Measurements from ENCODE around the gene PHACTR1. TPM values are rescaled to one million over a fixed set of nuclear protein-coding genes. Genes with fewer than 3 reads are reported as not detected.

PHACTR1 gene
- total RNA-seq, 2 donors from 2014 or later, result 0.05 to 0.29 TPM

DNA sequence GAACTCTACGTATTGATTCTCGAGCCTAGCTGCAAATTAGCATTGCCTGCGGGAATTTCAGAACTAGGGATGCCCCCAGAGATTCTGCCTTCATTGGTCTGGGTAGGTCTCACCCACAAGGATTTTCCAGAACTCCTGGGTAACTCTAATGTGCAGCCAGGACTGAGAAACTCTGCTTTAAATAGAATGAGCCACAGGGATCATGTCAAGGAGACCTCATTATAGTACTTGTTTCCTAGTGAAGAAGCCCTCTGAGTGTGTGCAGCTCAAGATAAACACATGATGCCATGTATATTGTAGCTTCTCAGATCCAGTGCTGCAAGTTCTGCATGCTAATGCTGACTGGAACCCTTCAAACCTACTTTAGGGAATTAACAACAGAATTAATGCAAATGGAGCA is 179.2 kb downstream of the PHACTR1 start:
- DNase-seq (ENCODE audit: low spot score in 2 of 2) (no peak), ATAC-seq (no peak)
- H3K36me3 Mint-ChIP-seq, result peaks cover 0 to 7% of the 10 kb centered on the region in 2 donors
- H3K27ac Mint-ChIP-seq, result no peak overlapping the region
- peaks cover 2 to 6% of the 10 kb centered on the region in 2 donors for H3K9me3 Mint-ChIP-seq

DNA sequence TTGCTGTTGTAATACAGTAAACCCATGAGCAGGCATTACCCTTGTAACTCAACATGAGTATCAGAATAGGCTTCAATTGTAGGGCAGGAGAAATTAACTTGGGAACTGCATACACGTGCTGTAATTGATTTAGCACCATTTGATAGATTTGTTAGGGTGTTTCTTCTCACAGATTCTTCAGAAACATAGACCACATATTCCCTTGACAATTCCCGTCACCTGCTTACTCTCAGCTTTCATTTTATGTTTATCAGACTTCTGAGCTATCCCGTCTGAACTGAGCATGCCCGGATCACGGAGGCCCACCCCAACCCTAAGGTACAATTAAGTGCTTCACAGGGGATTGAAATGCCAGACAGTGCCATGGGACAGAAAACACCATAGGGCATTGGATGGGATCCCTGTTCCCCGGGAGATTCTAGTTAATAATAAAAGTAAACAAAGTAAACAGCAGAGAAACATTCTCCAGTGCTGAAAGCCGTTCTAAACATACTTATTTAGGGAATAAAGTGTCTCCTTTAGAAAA is 179.7 kb downstream of the PHACTR1 start:
- DNase-seq (ENCODE audit: low spot score in 2 of 2) (no peak), ATAC-seq (no peak)
- peaks cover 0 to 4% of the 10 kb centered on the region in 2 donors for H3K9me3 Mint-ChIP-seq
- H3K36me3 Mint-ChIP-seq, result peaks cover 0 to 4% of the 10 kb centered on the region in 2 donors
- H3K27ac Mint-ChIP-seq, result no peak overlapping the region

DNA sequence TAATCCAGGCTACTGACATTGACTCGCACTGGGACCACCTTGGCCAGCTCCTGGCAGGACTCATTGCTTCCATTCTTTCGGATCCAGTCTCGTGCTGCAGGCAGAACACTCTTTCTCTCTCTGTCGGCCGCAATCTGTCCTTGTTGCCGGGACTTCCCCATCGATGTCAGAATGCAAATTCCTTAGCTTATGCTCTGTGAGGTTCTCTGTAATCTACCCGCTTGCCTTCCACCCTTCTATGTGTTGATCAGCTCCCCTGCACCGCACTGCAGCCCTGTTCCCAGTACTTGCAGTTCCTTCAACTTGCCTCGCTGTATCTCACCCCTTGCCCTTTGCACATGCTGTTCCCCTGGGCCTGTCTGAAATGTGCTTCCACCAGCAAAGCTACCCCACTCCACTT is 182.0 kb downstream of the PHACTR1 start:
- ATAC-seq (no peak), DNase-seq (ENCODE audit: low spot score in 2 of 2) (no peak)
- no peaks in the 10 kb centered on the region for H3K9me3 Mint-ChIP-seq
- no peaks in the 10 kb centered on the region for H3K36me3 Mint-ChIP-seq
- H3K27ac Mint-ChIP-seq, result no peak overlapping the region

DNA sequence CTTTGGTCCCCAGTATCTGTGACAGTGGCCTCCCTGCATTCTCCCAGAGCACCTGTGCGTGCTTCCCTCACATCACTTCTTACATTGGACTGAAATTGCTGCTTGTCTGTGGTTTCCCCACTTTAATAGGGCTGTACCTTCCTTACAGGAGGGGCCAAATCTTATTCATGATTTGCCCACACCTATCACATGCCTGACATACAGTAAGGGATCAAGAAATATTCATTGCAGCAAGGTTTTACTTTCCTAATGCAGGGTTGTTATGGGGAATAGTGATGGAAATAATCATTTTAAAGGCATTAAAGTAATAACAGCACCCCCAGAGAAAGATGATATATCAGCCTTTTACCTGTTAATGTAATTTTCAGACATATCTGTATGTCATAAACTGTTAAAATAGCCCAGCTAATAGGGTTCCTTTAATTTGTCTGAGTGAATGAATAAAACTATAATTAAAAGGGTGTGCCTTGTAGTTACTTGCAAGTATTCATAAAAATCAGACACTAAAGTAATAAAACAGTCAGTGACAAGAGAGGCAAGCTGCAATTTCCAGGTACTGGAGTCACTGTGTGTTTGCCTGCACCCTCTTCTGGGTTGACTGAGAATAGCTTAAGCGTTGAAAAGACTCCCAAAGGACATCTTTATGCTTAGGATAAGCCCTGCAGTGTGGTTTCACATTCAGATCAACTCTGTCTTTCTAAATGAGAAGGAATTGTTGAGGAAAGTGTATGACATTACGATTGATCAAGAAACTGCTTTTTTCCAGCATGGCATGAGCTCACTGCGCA is 182.7 kb downstream of the PHACTR1 start:
- H3K9me3 Mint-ChIP-seq, result no peaks in the 10 kb centered on the region
- ATAC-seq, result no peak
- no peak for DNase-seq (ENCODE audit: low spot score in 2 of 2)
- no peak overlapping the region for H3K27ac Mint-ChIP-seq
- H3K36me3 Mint-ChIP-seq, result no peaks in the 10 kb centered on the region

DNA sequence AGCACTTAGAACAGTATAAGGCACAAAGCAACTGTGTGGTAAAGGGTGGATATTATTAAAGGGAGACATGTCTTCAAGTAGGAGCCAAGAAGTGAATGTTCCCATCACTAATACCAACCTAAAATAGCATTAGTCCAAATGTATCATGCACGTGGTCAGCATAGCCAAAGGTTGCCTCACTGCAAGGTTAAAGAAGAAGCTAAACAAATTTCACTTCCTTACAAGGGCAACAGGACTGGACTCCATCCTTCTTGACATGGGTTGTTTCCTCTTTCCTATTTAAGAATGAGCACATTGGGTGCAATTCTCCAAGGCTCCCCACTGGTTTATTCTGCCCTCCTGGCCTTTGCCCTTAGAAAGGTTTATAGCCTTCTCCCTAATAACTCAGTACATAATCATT is 186.7 kb downstream of the PHACTR1 start:
- Mint-ChIP-seq H3K36me3 (no peaks in the 10 kb centered on the region), H3K27ac (no peak overlapping the region), H3K9me3 (no peaks in the 10 kb centered on the region)
- no peak for ATAC-seq
- no peak for DNase-seq (ENCODE audit: low spot score in 2 of 2)

DNA sequence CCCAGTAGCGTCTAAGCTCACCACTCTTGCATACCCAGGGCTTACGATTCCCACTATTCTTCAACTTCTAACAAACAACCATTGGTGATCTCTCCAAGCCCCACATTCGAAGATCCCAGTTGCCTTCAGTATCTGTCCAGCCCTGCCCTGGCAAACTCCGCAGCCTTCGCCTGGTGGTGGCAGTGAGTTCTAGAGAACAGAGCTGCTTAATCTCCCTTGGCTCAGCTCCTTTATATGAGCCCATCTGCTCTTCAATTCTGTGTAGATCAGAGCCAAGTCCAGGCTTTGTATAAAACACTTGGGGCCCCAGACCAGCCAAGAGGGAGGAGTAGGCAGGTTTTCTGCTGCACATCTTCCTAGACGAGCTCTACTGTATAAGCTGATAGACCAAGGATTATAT is 193.3 kb downstream of the PHACTR1 start:
- H3K27ac Mint-ChIP-seq, result no peak overlapping the region
- H3K36me3 Mint-ChIP-seq, result no peaks in the 10 kb centered on the region
- no peaks in the 10 kb centered on the region for H3K9me3 Mint-ChIP-seq
- no peak for DNase-seq (ENCODE audit: low spot score in 2 of 2)
- no peak for ATAC-seq

DNA sequence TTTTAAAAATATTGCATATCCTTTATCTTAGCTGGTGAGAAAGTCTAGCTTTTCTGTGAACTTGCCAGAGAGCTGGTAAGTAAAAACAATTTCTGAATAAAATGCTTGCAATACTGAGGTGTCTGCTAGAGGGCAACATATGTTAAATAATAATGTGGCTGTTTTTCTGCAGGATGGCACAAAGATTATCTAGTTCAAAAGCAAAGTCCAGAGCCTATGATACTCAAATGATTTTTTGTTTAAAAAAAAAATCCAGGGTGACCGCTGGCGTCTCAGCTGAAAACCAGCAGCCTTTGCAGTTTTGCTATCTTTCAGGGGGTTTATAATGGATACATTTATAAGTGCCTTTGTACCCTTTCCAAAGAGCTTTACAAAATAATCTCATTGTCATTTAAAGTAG is 194.9 kb downstream of the PHACTR1 start:
- Mint-ChIP-seq H3K36me3 (no peaks in the 10 kb centered on the region), H3K9me3 (no peaks in the 10 kb centered on the region), H3K27ac (no peak overlapping the region)
- ATAC-seq, result no peak
- no peak for DNase-seq (ENCODE audit: low spot score in 2 of 2)

DNA sequence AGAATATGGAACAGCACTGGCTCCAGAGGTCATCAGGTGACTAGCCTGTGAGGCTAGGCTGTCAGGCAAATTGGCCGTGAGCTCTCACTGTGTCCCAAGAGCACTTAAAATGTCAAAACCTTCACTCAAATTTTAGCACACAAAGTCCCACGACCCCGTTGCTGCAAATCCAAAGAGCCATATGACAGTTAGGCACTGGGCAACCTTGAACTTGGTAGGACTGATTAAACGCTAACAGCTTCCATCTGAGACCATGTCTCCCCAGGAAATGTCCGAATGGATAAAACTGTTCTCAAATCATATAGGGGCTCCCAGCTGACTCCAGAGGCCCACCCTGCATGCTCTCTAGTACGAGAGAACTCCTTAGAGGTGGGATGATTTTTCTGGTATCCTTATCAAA is 196.6 kb downstream of the PHACTR1 start:
- no peak overlapping the region for H3K27ac Mint-ChIP-seq

DNA sequence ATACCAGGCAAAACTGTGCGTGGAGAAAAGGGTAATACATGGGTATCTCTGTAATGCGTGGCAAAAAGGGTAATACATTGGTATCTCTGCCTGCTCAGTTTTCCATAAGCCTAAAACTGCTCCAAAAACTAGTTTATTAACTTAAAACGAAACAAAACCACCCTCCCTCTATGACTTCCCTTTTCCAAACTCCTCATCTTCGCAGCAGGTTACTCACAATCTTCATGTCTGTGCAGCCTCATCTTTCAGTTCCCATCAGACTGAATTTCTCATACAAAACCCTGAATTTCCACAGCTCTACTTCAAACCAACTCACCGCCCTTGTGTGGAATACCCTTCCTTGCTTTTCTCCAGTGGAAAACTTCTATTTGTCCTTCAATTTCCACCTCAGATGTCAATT is 199.4 kb downstream of the PHACTR1 start:
- DNase-seq (ENCODE audit: low spot score in 2 of 2), result no peak
- ATAC-seq, result no peak
- Mint-ChIP-seq H3K9me3 (no peaks in the 10 kb centered on the region), H3K36me3 (no peaks in the 10 kb centered on the region), H3K27ac (no peak overlapping the region)

More for the DNA sequence above, 196.6 kb downstream of the PHACTR1 start:
- Mint-ChIP-seq H3K36me3 (no peaks in the 10 kb centered on the region), H3K9me3 (no peaks in the 10 kb centered on the region)
- ATAC-seq, result no peak
- DNase-seq (ENCODE audit: low spot score in 2 of 2), result no peak

DNA sequence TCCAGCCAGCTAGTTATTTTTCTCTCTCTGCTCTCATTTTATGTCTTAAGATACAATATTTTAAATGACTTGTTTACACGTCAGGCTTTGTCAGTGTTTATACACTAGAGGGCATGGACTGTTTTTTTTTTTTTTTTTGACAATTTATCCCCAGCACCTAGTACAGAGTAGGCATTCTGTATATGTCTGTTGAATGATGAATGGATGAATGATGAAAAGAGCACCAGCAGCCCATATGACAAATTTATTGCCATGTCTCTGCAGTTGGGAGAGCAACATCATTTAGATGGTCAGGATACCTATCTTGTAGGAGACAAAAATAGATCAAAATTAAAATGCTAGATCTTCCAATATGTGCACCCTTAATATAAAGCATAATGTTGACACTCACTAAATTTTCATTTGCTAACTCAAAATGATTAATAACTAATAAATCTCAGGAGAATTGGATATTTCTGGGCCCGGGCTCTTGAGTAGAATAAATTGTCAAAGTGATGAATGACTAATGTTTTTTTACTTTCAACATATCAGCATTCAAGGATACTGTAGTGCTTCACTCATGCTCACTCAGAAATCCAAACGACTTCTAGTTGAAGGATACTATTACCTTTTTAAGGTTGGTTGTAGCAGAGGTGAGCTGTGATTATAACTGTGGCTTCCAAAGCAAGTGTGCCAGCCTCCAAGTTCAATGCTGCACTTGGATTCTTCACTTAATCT is 200.0 kb downstream of the PHACTR1 start:
- DNase-seq (ENCODE audit: low spot score in 2 of 2), result no peak
- ATAC-seq, result no peak
- no peaks in the 10 kb centered on the region for H3K9me3 Mint-ChIP-seq
- no peak overlapping the region for H3K27ac Mint-ChIP-seq
- H3K36me3 Mint-ChIP-seq, result no peaks in the 10 kb centered on the region

DNA sequence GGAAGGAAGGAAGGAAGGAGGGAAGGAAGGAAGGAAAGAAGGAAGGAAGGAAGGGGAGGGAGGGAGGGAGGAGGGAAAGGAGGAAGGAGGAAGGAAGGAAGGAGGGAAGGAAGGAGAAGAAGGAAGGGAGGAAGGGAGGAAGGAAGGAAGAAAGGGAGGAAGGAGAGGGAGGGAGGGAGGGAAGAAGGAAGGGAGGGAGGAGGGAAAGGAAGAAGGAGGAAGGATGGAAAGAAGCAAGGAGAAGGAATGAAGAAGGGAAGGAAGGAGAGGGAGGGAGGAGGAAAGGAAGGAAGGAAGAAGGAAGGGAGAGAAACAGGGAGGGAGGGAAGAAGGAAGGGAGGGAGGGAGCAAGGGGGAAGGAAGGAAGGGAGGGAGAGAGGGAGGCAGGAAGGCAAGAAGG is 204.9 kb downstream of the PHACTR1 start:
- H3K36me3 Mint-ChIP-seq, result no peaks in the 10 kb centered on the region
- H3K9me3 Mint-ChIP-seq, result no peaks in the 10 kb centered on the region
- ATAC-seq, result no peak
- DNase-seq (ENCODE audit: low spot score in 2 of 2), result no peak
- no peak overlapping the region for H3K27ac Mint-ChIP-seq

DNA sequence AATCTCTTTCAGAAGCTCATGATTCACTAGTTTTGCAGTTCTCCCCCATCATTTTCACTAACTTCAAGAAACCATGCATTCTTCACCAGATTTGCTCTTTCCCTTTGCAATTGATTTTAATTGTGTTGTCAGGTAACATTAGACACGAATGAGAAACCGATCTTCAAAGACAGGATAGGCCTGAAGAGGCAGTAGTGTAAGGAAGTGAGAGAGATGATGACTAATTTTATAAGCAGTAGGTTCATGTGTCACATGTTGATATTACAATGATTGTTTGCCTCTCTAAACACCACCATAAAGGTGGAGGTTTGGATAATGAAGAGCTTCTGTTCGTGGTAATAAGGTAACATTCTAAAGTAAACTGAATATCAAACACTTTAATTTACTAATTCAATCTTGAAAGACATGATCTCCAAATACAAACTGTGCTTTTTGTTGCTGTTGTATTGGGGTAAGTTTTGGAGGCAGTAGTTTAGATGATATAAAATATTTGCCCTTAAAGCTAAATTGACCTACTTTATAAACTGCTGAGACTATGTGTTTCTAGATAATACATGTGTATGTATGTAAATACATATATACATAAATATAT is 207.2 kb downstream of the PHACTR1 start:
- Mint-ChIP-seq H3K27ac (no peak overlapping the region), H3K36me3 (no peaks in the 10 kb centered on the region), H3K9me3 (no peaks in the 10 kb centered on the region)
- ATAC-seq (peak in 1 of 2 donors; percentile 68), DNase-seq (ENCODE audit: low spot score in 2 of 2) (no peak)

DNA sequence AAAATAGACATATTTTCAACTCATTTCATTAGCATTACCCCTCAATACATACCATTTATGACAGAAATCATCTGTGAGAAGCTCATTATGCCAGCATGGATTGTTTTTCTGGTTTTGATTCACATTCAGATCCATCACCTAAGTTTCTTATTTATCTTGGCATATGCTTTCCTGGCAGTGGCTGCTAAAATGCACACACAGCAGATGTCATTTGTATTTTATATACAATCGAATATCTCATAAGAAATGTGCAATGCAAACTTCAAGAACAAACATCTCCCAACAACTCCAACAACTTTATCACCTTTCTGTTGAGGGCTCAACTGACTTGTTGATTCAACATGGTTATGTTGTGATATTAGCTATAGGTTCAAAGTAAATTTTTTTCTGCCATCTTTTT is 208.3 kb downstream of the PHACTR1 start:
- ATAC-seq, result no peak
- H3K36me3 Mint-ChIP-seq, result no peaks in the 10 kb centered on the region
- H3K27ac Mint-ChIP-seq, result no peak overlapping the region
- H3K9me3 Mint-ChIP-seq, result no peaks in the 10 kb centered on the region
- DNase-seq (ENCODE audit: low spot score in 2 of 2), result no peak

DNA sequence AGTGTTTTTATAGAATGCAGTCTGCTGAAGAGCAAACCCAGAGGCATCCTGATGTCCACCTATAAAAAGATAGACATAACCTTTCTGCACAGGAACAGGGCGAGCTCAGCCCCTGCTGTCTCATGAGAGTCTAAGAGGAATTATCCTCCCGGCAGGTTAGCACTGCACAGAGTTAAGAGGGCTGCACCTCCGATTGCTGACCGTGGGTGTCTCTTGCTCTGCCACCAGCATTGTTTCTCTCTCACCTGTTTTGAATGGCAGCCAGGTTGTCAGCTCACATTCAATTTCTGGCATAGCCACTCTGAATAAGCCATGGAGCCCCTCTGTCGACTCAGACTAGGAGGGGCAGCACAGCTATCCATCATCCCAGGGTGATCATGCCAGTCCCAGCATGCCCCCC is 211.2 kb downstream of the PHACTR1 start:
- Mint-ChIP-seq H3K9me3 (no peaks in the 10 kb centered on the region), H3K27ac (no peak overlapping the region), H3K36me3 (no peaks in the 10 kb centered on the region)
- DNase-seq (ENCODE audit: low spot score in 2 of 2), result no peak
- no peak for ATAC-seq

DNA sequence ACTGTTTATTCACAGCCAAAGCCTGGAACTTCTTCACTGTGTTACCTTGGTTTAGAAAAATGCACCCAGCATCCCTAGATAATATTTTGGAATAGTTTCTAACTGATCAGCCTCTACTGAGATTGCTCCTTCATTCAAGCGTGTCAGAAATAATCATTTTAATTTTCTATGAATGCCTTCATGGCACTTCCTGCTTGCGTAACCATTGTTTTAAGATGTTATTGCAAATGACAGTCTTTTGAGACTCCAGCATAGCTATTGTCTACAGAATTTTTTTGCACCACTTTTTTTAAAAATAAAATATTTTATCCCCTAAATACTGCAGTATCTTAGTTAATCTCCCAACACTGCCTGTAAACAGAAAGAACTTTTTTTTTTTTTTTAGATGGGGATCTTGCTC is 213.1 kb downstream of the PHACTR1 start:
- ATAC-seq (no peak), DNase-seq (ENCODE audit: low spot score in 2 of 2) (no peak)
- Mint-ChIP-seq H3K36me3 (no peaks in the 10 kb centered on the region), H3K27ac (no peak overlapping the region), H3K9me3 (no peaks in the 10 kb centered on the region)

DNA sequence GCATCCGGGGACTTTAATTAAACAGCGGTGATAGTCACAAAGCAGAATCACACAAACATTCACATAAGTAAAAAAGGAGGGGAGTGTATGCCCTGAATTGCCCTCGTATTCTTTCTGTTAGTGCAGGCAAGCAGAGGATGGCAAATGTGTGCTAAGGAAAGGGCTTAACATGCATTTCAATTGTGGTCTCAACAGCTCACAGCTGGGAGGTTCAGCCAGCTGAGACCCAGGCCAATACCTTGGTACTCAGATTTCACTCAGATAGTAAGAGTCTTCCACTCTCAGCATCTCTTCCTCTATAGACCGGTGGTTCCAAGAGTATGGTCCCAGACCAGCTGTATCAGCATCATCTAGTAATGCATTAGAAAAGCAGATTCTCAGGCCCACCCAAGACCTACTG is 215.1 kb downstream of the PHACTR1 start:
- Mint-ChIP-seq H3K27ac (no peak overlapping the region), H3K36me3 (no peaks in the 10 kb centered on the region), H3K9me3 (no peaks in the 10 kb centered on the region)
- no peak for ATAC-seq
- DNase-seq (ENCODE audit: low spot score in 2 of 2), result no peak

DNA sequence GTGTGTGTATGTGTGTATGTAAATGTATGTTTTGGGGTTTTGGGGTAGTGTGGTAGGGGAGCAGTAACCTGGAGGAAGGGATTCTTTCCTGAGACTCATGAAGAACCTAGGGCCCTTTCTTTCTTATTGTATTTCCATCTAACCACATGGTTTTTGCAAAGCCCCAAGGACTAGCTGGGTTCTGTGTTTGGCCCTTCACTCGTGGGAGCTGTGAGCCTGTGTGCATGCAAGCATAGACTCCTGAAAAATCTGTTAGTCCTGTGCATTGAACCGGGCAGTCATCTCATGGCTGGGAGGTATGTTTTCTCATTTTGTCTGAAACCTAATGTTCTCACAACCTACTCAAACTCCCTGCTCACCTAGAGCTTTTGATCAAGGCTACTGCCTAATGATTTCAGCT is 219.1 kb downstream of the PHACTR1 start:
- DNase-seq (ENCODE audit: low spot score in 2 of 2) (no peak), ATAC-seq (no peak)
- Mint-ChIP-seq H3K27ac (no peak overlapping the region), H3K36me3 (no peaks in the 10 kb centered on the region), H3K9me3 (no peaks in the 10 kb centered on the region)

Data from activated naive CD4-positive, alpha-beta T cell treated with anti-CD3 and anti-CD28 coated beads, Interleukin-2, amount 50 U/mL, for 72 hours (primary cell).